Measurements from ENCODE around the gene ZBTB34. TPM values are rescaled to one million over a fixed set of nuclear protein-coding genes. Genes with fewer than 3 reads are reported as not detected.

Gene ZBTB34
- total RNA-seq, 4 donors from 2014 or later = 10.8 to 15.9 (median 13.0) TPM

DNA sequence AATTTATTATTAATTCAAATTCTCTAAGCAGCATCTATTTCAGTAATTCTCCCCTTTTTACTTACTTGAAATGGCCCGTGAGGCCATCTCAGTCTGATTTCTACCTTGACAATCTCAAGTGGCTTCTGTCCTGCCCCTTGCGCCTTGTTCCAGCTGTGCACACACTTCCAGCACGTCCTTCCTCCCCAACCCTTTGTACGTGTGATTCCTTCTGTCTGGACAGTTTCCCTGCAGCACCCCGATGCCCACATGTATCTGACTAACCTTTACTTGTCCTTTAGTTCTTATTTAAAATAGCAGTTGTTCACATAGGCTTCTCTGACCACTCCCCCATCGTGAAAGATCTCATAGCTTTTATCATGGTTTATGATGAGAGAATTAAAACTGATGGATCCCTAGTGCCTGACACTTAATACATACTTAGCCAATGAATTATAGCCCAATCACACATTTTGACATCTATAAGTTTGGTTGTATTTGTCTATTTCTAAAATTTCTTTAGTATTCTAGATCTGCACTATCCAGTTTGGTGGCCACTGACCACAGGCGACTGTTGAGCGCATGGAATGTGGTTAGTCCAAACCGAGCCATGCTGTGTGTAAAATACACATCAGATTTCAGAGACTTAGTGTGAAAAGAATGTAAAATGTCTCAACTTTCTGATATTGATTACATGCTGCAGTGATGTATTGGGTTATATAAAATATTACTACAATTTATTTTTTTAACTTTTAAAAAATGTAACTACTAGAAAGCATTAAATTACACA, 14.3 kb downstream of the ZBTB34 start:
- H3K9me3 ChIP-seq = no peaks in the 10 kb centered on the region
- peaks cover 5% of the 10 kb centered on the region for H3K36me3 ChIP-seq
- peaks cover 4% of the 10 kb centered on the region for H3K4me1 ChIP-seq
- TF ChIP-seq EP300 (IDR thresholded peaks at IDR 0.05) (no peak), POLR2A (IDR thresholded peaks at IDR 0.05) (no peak), POLR2AphosphoS5 (IDR thresholded peaks at IDR 0.05) (no peak)
- TF ChIP-seq, protein P1, sequence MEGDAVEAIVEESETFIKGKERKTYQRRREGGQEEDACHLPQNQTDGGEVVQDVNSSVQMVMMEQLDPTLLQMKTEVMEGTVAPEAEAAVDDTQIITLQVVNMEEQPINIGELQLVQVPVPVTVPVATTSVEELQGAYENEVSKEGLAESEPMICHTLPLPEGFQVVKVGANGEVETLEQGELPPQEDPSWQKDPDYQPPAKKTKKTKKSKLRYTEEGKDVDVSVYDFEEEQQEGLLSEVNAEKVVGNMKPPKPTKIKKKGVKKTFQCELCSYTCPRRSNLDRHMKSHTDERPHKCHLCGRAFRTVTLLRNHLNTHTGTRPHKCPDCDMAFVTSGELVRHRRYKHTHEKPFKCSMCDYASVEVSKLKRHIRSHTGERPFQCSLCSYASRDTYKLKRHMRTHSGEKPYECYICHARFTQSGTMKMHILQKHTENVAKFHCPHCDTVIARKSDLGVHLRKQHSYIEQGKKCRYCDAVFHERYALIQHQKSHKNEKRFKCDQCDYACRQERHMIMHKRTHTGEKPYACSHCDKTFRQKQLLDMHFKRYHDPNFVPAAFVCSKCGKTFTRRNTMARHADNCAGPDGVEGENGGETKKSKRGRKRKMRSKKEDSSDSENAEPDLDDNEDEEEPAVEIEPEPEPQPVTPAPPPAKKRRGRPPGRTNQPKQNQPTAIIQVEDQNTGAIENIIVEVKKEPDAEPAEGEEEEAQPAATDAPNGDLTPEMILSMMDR (IDR thresholded peaks at IDR 0.05) = no peak
- WGBS = 83% methylated on average over 9 of the region's 9 CpGs
- no peaks in the 10 kb centered on the region for H3K27me3 ChIP-seq
- no peak for DNase-seq (ENCODE audit: low spot score in 2 of 2)
- H3K4me3 ChIP-seq = no peak overlapping the region
- no peak overlapping the region for H3K27ac ChIP-seq

DNA sequence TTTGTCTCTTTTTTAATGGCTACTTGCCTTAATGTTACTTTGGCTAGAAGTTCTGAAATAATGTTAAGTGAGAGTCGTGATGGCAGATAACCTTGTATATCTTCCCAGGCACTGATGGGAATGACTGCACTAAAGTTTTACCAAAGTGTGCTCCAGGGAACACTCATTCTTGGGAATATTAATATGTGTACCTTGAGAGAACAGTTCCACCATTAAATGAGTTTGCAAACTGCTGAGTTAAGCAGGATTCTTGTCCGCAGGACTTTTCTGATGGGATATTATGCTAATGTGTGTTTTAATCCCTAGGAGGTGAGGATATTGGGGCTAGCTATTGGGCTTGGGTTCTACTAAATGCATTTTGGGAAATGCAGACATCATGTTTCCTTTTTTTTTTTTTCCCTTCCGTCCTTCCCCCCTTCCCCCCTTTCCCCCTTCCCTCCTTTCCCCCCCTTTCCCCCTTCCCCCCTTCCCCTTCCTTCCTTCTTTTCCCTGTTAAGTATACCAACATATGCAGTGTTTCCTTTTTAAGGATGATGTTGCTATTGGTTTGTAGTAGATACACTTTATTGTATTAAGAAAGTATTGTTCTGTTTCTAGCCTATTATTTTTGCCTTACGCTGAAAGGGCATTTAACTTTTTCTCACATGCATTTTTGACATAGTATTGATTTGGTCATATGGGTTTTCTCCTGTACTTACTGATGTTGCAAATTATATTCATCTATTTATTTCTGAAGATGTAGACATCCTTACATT, 15.5 kb downstream of the ZBTB34 start:
- 80% methylated on average over 3 of the region's 4 CpGs for WGBS
- Histone ChIP-seq H3K9me3 (no peaks in the 10 kb centered on the region), H3K36me3 (peaks cover 17% of the 10 kb centered on the region)

GRCh38 chr9:126876531-126876930, 16.1 kb downstream of the ZBTB34 start:
- no peak overlapping the region for H3K27ac ChIP-seq
- TF ChIP-seq EP300 (IDR thresholded peaks at IDR 0.05) (no peak), POLR2A (IDR thresholded peaks at IDR 0.05) (no peak), POLR2AphosphoS5 (IDR thresholded peaks at IDR 0.05) (no peak)
- TF ChIP-seq, protein P1 (IDR thresholded peaks at IDR 0.05) = no peak

More for the DNA sequence above, 15.5 kb downstream of the ZBTB34 start:
- no peak overlapping the region for H3K27ac ChIP-seq
- H3K4me3 ChIP-seq = no peak overlapping the region
- H3K4me1 ChIP-seq = no peaks in the 10 kb centered on the region
- DNase-seq (ENCODE audit: low spot score in 2 of 2) = no peak
- H3K27me3 ChIP-seq = no peaks in the 10 kb centered on the region
- TF ChIP-seq POLR2A (IDR thresholded peaks at IDR 0.05) = no peak
- TF ChIP-seq, protein P1 (IDR thresholded peaks at IDR 0.05) = no peak
- TF ChIP-seq POLR2AphosphoS5 (IDR thresholded peaks at IDR 0.05) = no peak
- TF ChIP-seq EP300 (IDR thresholded peaks at IDR 0.05) = no peak

GRCh38 chr9:126877418-126877817, 17.0 kb downstream of the ZBTB34 start:
- Histone ChIP-seq H3K27me3 (no peaks in the 10 kb centered on the region), H3K9me3 (no peaks in the 10 kb centered on the region), H3K27ac (no peak overlapping the region), H3K36me3 (peaks cover 22% of the 10 kb centered on the region), H3K4me3 (no peak overlapping the region), H3K4me1 (no peaks in the 10 kb centered on the region)
- WGBS = 88% methylated on average over 9 of the region's 9 CpGs
- DNase-seq (ENCODE audit: low spot score in 2 of 2) = no peak
- TF ChIP-seq, protein P1 (IDR thresholded peaks at IDR 0.05) = no peak
- no peak for TF ChIP-seq POLR2A (IDR thresholded peaks at IDR 0.05)
- TF ChIP-seq EP300 (IDR thresholded peaks at IDR 0.05) = no peak
- no peak for TF ChIP-seq POLR2AphosphoS5 (IDR thresholded peaks at IDR 0.05)

More at GRCh38 chr9:126876531-126876930, 16.1 kb downstream of the ZBTB34 start:
- 65% methylated on average over 4 of the region's 4 CpGs for WGBS
- no peak for DNase-seq (ENCODE audit: low spot score in 2 of 2)
- Histone ChIP-seq H3K27me3 (no peaks in the 10 kb centered on the region), H3K36me3 (peaks cover 18% of the 10 kb centered on the region), H3K9me3 (no peaks in the 10 kb centered on the region), H3K4me1 (no peaks in the 10 kb centered on the region), H3K4me3 (no peak overlapping the region)

GRCh38 chr9:126879288-126879687, 18.8 kb downstream of the ZBTB34 start:
- no peaks in the 10 kb centered on the region for H3K9me3 ChIP-seq
- 88% methylated on average over 9 of the region's 9 CpGs for WGBS

More at GRCh38 chr9:126879288-126879687, 18.8 kb downstream of the ZBTB34 start:
- no peak overlapping the region for H3K4me3 ChIP-seq
- no peak for TF ChIP-seq POLR2AphosphoS5 (IDR thresholded peaks at IDR 0.05)
- TF ChIP-seq, protein P1 (IDR thresholded peaks at IDR 0.05) = no peak
- no peak for TF ChIP-seq POLR2A (IDR thresholded peaks at IDR 0.05)
- no peak for TF ChIP-seq EP300 (IDR thresholded peaks at IDR 0.05)
- H3K27me3 ChIP-seq = no peaks in the 10 kb centered on the region
- no peak overlapping the region for H3K27ac ChIP-seq
- H3K36me3 ChIP-seq = peaks cover 27% of the 10 kb centered on the region
- DNase-seq (ENCODE audit: low spot score in 2 of 2) = no peak
- no peaks in the 10 kb centered on the region for H3K4me1 ChIP-seq
